ENCODE data around the gene DAPK3. TPM values are rescaled to one million over a fixed set of nuclear protein-coding genes. Genes with fewer than 3 reads are reported as not detected.
"Not testable (repeated sequence)": the region's sequence is repeated elsewhere in the genome, so short reads cannot be mapped to it uniquely, and the experiment has no call there.

DAPK3 gene
- total RNA-seq, 1 experiment from 2014 or later = 58.6 TPM

DNA sequence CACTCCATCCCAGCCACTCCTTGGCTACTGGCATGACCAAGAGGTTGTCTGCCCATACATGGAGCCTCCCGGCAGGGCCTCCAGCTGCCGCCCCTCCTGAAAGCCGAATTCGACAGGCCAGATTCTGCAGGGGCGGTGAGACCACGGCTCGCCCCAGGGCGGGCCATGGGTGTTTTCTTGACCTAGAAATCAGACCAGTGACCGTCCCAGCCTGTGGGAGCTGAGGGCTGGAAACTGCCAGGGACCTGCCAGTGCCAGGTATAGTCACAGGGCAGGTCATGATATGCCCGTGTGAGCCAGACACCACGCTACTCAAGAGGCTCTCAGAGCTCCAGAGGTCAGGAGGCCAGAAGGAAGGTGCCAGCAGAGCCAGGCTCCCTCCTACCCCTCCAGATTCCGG lies 16.8 kb downstream of the DAPK3 start:
- intact Hi-C loops (cut with micrococcal nuclease; ENCODE audit: unreplicated experiment) = no loop called here
- H3K36me3 Mint-ChIP-seq (ENCODE audit: insufficient read depth, unreplicated experiment) = peaks cover 30% of the 10 kb centered on the region
- no peaks in the 10 kb centered on the region for H3K9me3 Mint-ChIP-seq (ENCODE audit: unreplicated experiment)
- Histone ChIP-seq H3K4me3 (ENCODE audit: low read depth, low read length) (no peak overlapping the region), H3K9me3 (no peaks in the 10 kb centered on the region), H3K27me3 (replicated peaks; ENCODE audit: control insufficient read depth, insufficient read depth, low read length) (no peaks in the 10 kb centered on the region), H3K4me1 (peaks cover 6% of the 10 kb centered on the region; the same call in 1 of the 2 replicates), H3K36me3 (ENCODE audit: control insufficient read depth, insufficient read depth, low read length) (no peaks in the 10 kb centered on the region; the same call in 1 of the 2 replicates)
- no peak for DNase-seq
- no peak overlapping the region for H3K4me3 Mint-ChIP-seq (ENCODE audit: unreplicated experiment)
- no peak overlapping the region for H3K27ac Mint-ChIP-seq (ENCODE audit: unreplicated experiment)
- BruUV-seq (replicated peaks) = no TSS peak
- ChIA-PET POLR2A (interaction anchor here (1.0 kb wide), 1 partner anchor 191 kb away, joined by 3 read pairs; no protein-coding TSS in a partner anchor), CTCF (no interaction called here)
- H3K4me1 Mint-ChIP-seq (ENCODE audit: low read depth, unreplicated experiment) = peaks cover 11% of the 10 kb centered on the region
- no peaks in the 10 kb centered on the region for H3K27me3 Mint-ChIP-seq (ENCODE audit: insufficient read depth, unreplicated experiment)
- no peak for TF ChIP-seq CTCF (IDR thresholded peaks at IDR 0.05; ENCODE audit: insufficient read depth in 1 of 2, low read depth in 1 of 2, low read length in 1 of 2, severe bottlenecking in 1 of 2, unreplicated experiment in 1 of 2)

GRCh38 chr19:3952755-3953276 lies 18.1 kb downstream of the DAPK3 start:
- H3K27ac Mint-ChIP-seq (ENCODE audit: unreplicated experiment) = peak overlapping the region; percentile 11
- peaks cover 24% of the 10 kb centered on the region for H3K36me3 Mint-ChIP-seq (ENCODE audit: insufficient read depth, unreplicated experiment)
- H3K4me1 ChIP-seq; H3K27me3 ChIP-seq (replicated peaks; ENCODE audit: control insufficient read depth, insufficient read depth, low read length); H3K27me3 Mint-ChIP-seq (ENCODE audit: insufficient read depth, unreplicated experiment); H3K4me3 ChIP-seq (ENCODE audit: low read depth, low read length); BruUV-seq (replicated peaks); intact Hi-C loops (cut with micrococcal nuclease; ENCODE audit: unreplicated experiment); DNase-seq; H3K9me3 Mint-ChIP-seq (ENCODE audit: unreplicated experiment); H3K4me3 Mint-ChIP-seq (ENCODE audit: unreplicated experiment); H3K36me3 ChIP-seq (ENCODE audit: control insufficient read depth, insufficient read depth, low read length); H3K9me3 ChIP-seq: not testable (repeated sequence)
- POLR2A ChIA-PET = interaction anchor here (1.0 to 1.4 kb wide), 2 partner anchors 16 to 190 kb away, joined by 3 to 4 read pairs; no protein-coding TSS in a partner anchor
- peaks cover 11% of the 10 kb centered on the region for H3K4me1 Mint-ChIP-seq (ENCODE audit: low read depth, unreplicated experiment)
- CTCF ChIA-PET = interaction anchor here (0.6 to 0.7 kb wide), 3 partner anchors 35 to 495 kb away, joined by 4 to 5 read pairs (median 4); no protein-coding TSS in a partner anchor

DNA sequence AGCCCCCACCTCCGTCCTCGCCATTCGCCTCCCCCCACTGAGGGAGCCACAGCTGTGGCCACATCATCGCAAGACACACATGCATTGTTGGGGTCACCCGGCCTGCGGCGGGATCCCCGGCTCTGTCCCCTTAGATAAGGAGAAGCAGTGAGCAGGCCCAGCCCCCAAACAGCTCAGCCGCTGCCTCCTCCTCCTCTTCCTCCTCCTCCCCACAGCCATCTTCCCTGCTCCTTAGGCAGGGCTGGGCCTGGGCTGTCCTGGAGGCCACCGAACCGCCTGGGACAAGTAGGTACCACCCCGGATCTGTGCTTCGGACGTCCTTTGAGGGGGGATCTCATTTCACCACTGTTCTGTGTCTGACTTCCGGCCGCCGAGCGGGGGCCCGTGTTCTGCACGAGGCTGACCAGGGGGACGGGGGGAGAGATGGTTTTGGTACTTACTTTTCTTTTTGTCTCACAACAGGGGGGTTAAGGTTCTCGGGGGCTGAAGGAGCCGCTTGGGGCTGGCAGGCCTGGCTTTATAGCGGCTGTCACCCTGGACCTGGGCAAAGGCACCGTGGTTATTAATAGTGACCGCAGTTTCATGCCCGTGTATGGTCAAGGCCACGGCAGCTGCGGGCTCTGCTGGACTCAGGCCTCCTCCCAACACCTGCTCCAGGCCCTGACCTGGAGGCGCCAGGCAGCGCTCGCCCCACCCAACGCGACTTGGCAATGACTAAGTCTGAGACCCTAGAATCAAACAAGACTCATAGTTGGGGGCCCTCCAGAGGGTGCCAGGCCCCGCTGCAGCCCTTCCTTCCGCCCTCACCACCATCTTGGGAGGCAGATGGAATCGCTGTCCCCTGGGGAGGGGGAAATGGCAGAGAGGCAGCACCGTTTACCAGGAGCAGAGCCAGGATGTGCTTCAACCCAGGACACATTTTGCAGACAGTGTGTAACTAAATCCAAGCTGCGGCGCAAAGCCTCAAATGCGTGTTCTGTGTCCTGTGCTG lies 19.7 kb downstream of the DAPK3 start:
- no peak for TF ChIP-seq CTCF (IDR thresholded peaks at IDR 0.05; ENCODE audit: insufficient read depth in 1 of 2, low read depth in 1 of 2, low read length in 1 of 2, severe bottlenecking in 1 of 2, unreplicated experiment in 1 of 2)
- Histone ChIP-seq H3K9me3 (no peaks in the 10 kb centered on the region), H3K27me3 (replicated peaks; ENCODE audit: control insufficient read depth, insufficient read depth, low read length) (no peaks in the 10 kb centered on the region), H3K36me3 (ENCODE audit: control insufficient read depth, insufficient read depth, low read length) (no peaks in the 10 kb centered on the region), H3K4me3 (ENCODE audit: low read depth, low read length) (no peak overlapping the region), H3K4me1 (peaks cover 6% of the 10 kb centered on the region; the same call in 1 of the 2 replicates)
- H3K27me3 Mint-ChIP-seq (ENCODE audit: insufficient read depth, unreplicated experiment) = no peaks in the 10 kb centered on the region
- H3K9me3 Mint-ChIP-seq (ENCODE audit: unreplicated experiment) = no peaks in the 10 kb centered on the region
- no peak overlapping the region for H3K4me3 Mint-ChIP-seq (ENCODE audit: unreplicated experiment)
- POLR2A ChIA-PET = no interaction called here
- no peak overlapping the region for H3K27ac Mint-ChIP-seq (ENCODE audit: unreplicated experiment)
- CTCF ChIA-PET = no interaction called here
- intact Hi-C loops (cut with micrococcal nuclease; ENCODE audit: unreplicated experiment) = no loop called here
- peaks cover 12% of the 10 kb centered on the region for H3K36me3 Mint-ChIP-seq (ENCODE audit: insufficient read depth, unreplicated experiment)
- BruUV-seq (replicated peaks) = no TSS peak
- peaks cover 11% of the 10 kb centered on the region for H3K4me1 Mint-ChIP-seq (ENCODE audit: low read depth, unreplicated experiment)
- DNase-seq = no peak

Data from Caco-2 (cell line).